Measurements from ENCODE around the gene CLSTN3. TPM values are rescaled to one million over a fixed set of nuclear protein-coding genes. Genes with fewer than 3 reads are reported as not detected.
A peak's percentile ranks its signal among the peaks of the same experiment; 100 is the strongest.

The CLSTN3 gene
- total and polyA plus RNA-seq, 2 donors (not counting 3 experiments of a cell fraction or from before 2014, with no cell fraction given), result 27.8 to 45.9 TPM

DNA sequence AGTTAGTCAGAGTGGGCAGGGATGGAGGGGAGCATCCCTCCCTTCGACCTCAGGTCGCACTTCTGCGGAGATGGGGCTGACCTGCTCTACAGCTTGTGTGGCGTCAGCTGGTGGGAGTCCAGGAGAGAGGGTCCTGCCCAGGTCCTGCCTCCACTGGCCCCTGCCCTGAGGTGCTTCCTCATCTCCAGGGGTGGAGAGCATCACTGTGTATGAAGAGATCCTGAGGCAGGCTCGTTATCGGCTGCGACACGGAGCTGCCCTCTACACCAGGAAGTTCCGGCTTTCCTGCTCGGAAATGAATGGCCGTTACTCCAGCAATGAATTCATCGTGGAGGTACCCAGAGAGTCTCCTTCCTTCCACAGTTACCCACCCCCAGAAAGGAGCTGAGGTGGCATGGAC, 20.2 kb downstream of the CLSTN3 start:
- no peaks in the 10 kb centered on the region for H3K27me3 ChIP-seq (ENCODE audit: control insufficient read depth in 2 of 2, insufficient read depth in 2 of 2, low read length in 2 of 2)
- ChIA-PET CTCF (interaction anchor here (0.7 kb wide), 1 partner anchor 38 kb away, joined by 3 read pairs; no protein-coding TSS in a partner anchor), POLR2A (no interaction called here)
- H3K27ac ChIP-seq (ENCODE audit: insufficient read depth, low read depth, low read length), result no peak overlapping the region
- peaks cover 14% of the 10 kb centered on the region for H3K4me1 ChIP-seq (ENCODE audit: control insufficient read depth, extremely low read depth, insufficient read depth, low read length)
- peak; percentile 26 for TF ChIP-seq FOS (IDR thresholded peaks at IDR 0.05; ENCODE audit: borderline replicate concordance, insufficient read depth, low read length)
- TF ChIP-seq POLR2AphosphoS5 (IDR thresholded peaks at IDR 0.05; ENCODE audit: insufficient read depth, low read depth, low read length), result peak; percentile 26
- no peak for TF ChIP-seq EZH2 (IDR thresholded peaks at IDR 0.05; ENCODE audit: borderline replicate concordance, low read depth, low read length, severe bottlenecking)
- peak; percentile 79 for TF ChIP-seq GATA2 (IDR thresholded peaks at IDR 0.05; ENCODE audit: insufficient read depth, insufficient read length, low read depth, low read length)
- DNase-seq (ENCODE audit: low read depth, low spot score), result peak; percentile 36
- H3K4me2 ChIP-seq (ENCODE audit: insufficient read depth, low read length), result peak overlapping the region; percentile 20
- intact Hi-C loops (cut with micrococcal nuclease), result loop anchor here (1.0 kb wide), 1 partner anchor 8 kb away; no protein-coding TSS in a partner anchor
- H4K20me1 ChIP-seq (replicated peaks; ENCODE audit: control insufficient read depth, extremely low read depth, insufficient read depth, low read length), result no peaks in the 10 kb centered on the region
- H3K36me3 ChIP-seq (ENCODE audit: control insufficient read depth in 2 of 2, extremely low read depth in 1 of 2, insufficient read depth in 2 of 2, low read length in 2 of 2), result peaks cover 0 to 11% of the 10 kb centered on the region in 2 experiments
- no peak overlapping the region for H3K9ac ChIP-seq (replicated peaks; ENCODE audit: extremely low read depth, insufficient read depth, low read length)
- no TSS peak for BruUV-seq (replicated peaks)
- no peaks in the 10 kb centered on the region for H3K9me1 ChIP-seq (replicated peaks; ENCODE audit: control insufficient read depth, extremely low read depth, insufficient read depth, low read length)
- H3K79me2 ChIP-seq (ENCODE audit: control insufficient read depth, insufficient read depth, low read length), result no peaks in the 10 kb centered on the region
- no peaks in the 10 kb centered on the region for H3K9me3 ChIP-seq (replicated peaks; ENCODE audit: control insufficient read depth, insufficient read depth, low read length)
- dilution Hi-C loops (cut with MboI; ENCODE audit: extremely low pct_ligation_motif_present, low sequenced_read_pairs), result no loop called here
- H2AFZ ChIP-seq (ENCODE audit: low read depth, low read length), result peak overlapping the region; percentile 87
- peak; percentile 88 for FAIRE-seq
- no peak overlapping the region for H3K4me3 ChIP-seq (replicated peaks in 1 of 3; ENCODE audit: insufficient read depth in 1 of 3, low read depth in 1 of 3, low read length in 3 of 3)

- no peaks in the 10 kb centered on the region for H4K20me1 ChIP-seq (replicated peaks; ENCODE audit: control insufficient read depth, extremely low read depth, insufficient read depth, low read length)
- H3K4me2 ChIP-seq (ENCODE audit: insufficient read depth, low read length), result peak overlapping the region; percentile 20
- H3K9me1 ChIP-seq (replicated peaks; ENCODE audit: control insufficient read depth, extremely low read depth, insufficient read depth, low read length), result no peaks in the 10 kb centered on the region
- no peaks in the 10 kb centered on the region for H3K9me3 ChIP-seq (replicated peaks; ENCODE audit: control insufficient read depth, insufficient read depth, low read length)
- BruUV-seq (replicated peaks), result no TSS peak
- H3K9ac ChIP-seq (replicated peaks; ENCODE audit: extremely low read depth, insufficient read depth, low read length), result no peak overlapping the region
- H3K79me2 ChIP-seq (ENCODE audit: control insufficient read depth, insufficient read depth, low read length), result no peaks in the 10 kb centered on the region
- H3K4me3 ChIP-seq (replicated peaks in 1 of 3; ENCODE audit: insufficient read depth in 1 of 3, low read depth in 1 of 3, low read length in 3 of 3), result no peak overlapping the region
- peaks cover 14% of the 10 kb centered on the region for H3K4me1 ChIP-seq (ENCODE audit: control insufficient read depth, extremely low read depth, insufficient read depth, low read length)
- H3K27ac ChIP-seq (ENCODE audit: insufficient read depth, low read depth, low read length), result no peak overlapping the region
- intact Hi-C loops (cut with micrococcal nuclease) (loop anchor here (1.0 kb wide), 1 partner anchor 9 kb away; no protein-coding TSS in a partner anchor), dilution Hi-C loops (cut with MboI; ENCODE audit: extremely low pct_ligation_motif_present, low sequenced_read_pairs) (no loop called here)
- peaks cover 0 to 14% of the 10 kb centered on the region in 2 experiments for H3K36me3 ChIP-seq (ENCODE audit: control insufficient read depth in 2 of 2, extremely low read depth in 1 of 2, insufficient read depth in 2 of 2, low read length in 2 of 2)
- DNase-seq (ENCODE audit: low read depth, low spot score) (no peak), FAIRE-seq (no peak)
- CTCF ChIA-PET, result interaction anchor here (0.7 to 1.3 kb wide), 2 partner anchors 9 to 37 kb away, joined by 3 to 4 read pairs; no protein-coding TSS in a partner anchor
- peak overlapping the region; percentile 87 for H2AFZ ChIP-seq (ENCODE audit: low read depth, low read length)
- H3K27me3 ChIP-seq (ENCODE audit: control insufficient read depth in 2 of 2, insufficient read depth in 2 of 2, low read length in 2 of 2), result no peaks in the 10 kb centered on the region
- POLR2A ChIA-PET, result no interaction called here
- no peak for TF ChIP-seq POLR2AphosphoS5 (IDR thresholded peaks at IDR 0.05; ENCODE audit: insufficient read depth, low read depth, low read length)
- TF ChIP-seq JUN (IDR thresholded peaks at IDR 0.05; ENCODE audit: borderline replicate concordance, insufficient read depth, insufficient read length, low read depth), result no peak
- TF ChIP-seq, protein P1, sequence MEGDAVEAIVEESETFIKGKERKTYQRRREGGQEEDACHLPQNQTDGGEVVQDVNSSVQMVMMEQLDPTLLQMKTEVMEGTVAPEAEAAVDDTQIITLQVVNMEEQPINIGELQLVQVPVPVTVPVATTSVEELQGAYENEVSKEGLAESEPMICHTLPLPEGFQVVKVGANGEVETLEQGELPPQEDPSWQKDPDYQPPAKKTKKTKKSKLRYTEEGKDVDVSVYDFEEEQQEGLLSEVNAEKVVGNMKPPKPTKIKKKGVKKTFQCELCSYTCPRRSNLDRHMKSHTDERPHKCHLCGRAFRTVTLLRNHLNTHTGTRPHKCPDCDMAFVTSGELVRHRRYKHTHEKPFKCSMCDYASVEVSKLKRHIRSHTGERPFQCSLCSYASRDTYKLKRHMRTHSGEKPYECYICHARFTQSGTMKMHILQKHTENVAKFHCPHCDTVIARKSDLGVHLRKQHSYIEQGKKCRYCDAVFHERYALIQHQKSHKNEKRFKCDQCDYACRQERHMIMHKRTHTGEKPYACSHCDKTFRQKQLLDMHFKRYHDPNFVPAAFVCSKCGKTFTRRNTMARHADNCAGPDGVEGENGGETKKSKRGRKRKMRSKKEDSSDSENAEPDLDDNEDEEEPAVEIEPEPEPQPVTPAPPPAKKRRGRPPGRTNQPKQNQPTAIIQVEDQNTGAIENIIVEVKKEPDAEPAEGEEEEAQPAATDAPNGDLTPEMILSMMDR (IDR thresholded peaks at IDR 0.05; ENCODE audit: extremely low read depth in 1 of 2, insufficient read depth in 1 of 2, low read depth in 1 of 2, low read length in 2 of 2), result no peak
- TF ChIP-seq POLR2A (IDR thresholded peaks at IDR 0.05; ENCODE audit: low read depth, low read length), result no peak
- no peak for TF ChIP-seq MAX (IDR thresholded peaks at IDR 0.05; ENCODE audit: insufficient read depth, insufficient read length)
- no peak for TF ChIP-seq EZH2 (IDR thresholded peaks at IDR 0.05; ENCODE audit: borderline replicate concordance, low read depth, low read length, severe bottlenecking)
- no peak for TF ChIP-seq GATA2 (IDR thresholded peaks at IDR 0.05; ENCODE audit: insufficient read depth, insufficient read length, low read depth, low read length)
- TF ChIP-seq FOS (IDR thresholded peaks at IDR 0.05; ENCODE audit: borderline replicate concordance, insufficient read depth, low read length), result no peak
- TF ChIP-seq MYC (IDR thresholded peaks at IDR 0.05; ENCODE audit: low read depth, low read length), result no peak
These were observed 20.7 kb downstream of the CLSTN3 start for GRCh38 chr12:7150841-7151240.

All from endothelial cell of umbilical vein (primary cell).